ENCODE measurements around the gene G3BP1.

The G3BP1 gene

DNA sequence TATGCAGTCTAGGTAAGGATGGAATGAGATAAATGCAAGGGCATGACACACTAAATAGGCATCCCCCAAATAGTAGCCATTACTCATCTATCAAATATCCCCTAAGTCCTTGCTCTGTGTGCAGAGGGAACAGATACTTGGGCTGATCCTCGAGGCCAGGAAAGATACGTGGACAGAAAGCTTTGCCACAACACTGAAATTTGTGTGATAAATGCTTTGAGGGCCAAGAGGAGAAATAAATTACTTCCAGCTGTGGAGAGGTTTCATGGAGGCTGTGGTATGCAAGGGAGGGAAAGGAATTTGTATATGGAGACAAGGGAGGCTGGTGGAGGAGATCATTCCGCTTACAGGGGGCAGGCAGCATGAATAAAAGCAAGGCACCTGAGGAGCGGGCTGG lies 31.8 kb upstream of the G3BP1 start:
- Histone ChIP-seq H3K4me3 (ENCODE audit: low read length) (no peak overlapping the region), H3K36me3 (ENCODE audit: insufficient read depth, low read length) (peaks cover 14% of the 10 kb centered on the region), H3K9ac (ENCODE audit: low read depth, low read length) (peak overlapping the region; percentile 58; the same call in 1 of the 2 replicates), H3K27ac (ENCODE audit: low read depth, low read length) (peak overlapping the region; percentile 69), H3K27me3 (ENCODE audit: insufficient read depth, low read length) (no peaks in the 10 kb centered on the region), H3K4me1 (ENCODE audit: insufficient read depth, low read length) (peaks cover 17% of the 10 kb centered on the region), H3K9me3 (ENCODE audit: insufficient read depth, low read depth, low read length) (no peaks in the 10 kb centered on the region)
- 32% methylated on average over 4 of the region's 4 CpGs for WGBS

DNA sequence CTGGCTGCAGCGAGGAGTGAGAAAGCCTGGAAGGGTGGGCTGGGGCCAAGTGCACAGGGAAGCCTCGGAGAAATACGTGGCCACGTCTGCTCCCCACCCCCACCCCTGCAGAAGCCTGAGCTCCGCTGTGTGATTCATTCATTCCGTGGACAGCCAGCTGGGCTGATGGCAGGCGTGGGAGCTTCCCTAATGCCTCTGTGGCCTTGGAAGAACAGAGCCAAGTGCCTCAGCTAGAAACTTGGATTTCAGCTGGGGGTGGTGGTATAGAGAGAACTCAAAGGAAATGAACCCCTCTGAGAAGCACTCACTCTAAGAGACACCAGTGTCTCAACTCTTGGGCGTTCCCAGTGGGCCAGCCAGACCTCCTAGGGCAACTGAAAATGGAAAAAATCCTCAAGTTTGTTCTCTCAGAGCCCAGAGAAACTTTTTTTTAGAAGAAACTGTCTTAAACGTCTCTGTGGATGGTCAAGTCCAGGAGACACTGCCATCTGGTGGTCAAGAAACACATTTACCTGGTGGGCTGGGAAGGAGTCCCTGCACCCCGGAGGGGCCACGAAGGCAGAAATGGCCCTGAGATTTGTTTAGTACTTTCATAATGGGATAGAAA lies 31.3 kb upstream of the G3BP1 start:
- Histone ChIP-seq H3K27ac (ENCODE audit: low read depth, low read length) (peak overlapping the region; percentile 69), H3K4me1 (ENCODE audit: insufficient read depth, low read length) (peaks cover 17% of the 10 kb centered on the region), H3K4me3 (ENCODE audit: low read length) (no peak overlapping the region), H3K36me3 (ENCODE audit: insufficient read depth, low read length) (peaks cover 17% of the 10 kb centered on the region), H3K9ac (ENCODE audit: low read depth, low read length) (peak overlapping the region; percentile 58; the same call in 1 of the 2 replicates), H3K27me3 (ENCODE audit: insufficient read depth, low read length) (no peaks in the 10 kb centered on the region), H3K9me3 (ENCODE audit: insufficient read depth, low read depth, low read length) (no peaks in the 10 kb centered on the region)
- 9% methylated on average over 11 of the region's 11 CpGs for WGBS

GRCh38 chr5:151740958-151741373 lies 30.8 kb upstream of the G3BP1 start:
- H3K4me1 ChIP-seq (ENCODE audit: insufficient read depth, low read length): peaks cover 17% of the 10 kb centered on the region
- no peak overlapping the region for H3K4me3 ChIP-seq (ENCODE audit: low read length)
- no peaks in the 10 kb centered on the region for H3K27me3 ChIP-seq (ENCODE audit: insufficient read depth, low read length)
- 73% methylated on average over 2 of the region's 2 CpGs for WGBS
- no peak overlapping the region for H3K9ac ChIP-seq (ENCODE audit: low read depth, low read length)
- peaks cover 22% of the 10 kb centered on the region for H3K36me3 ChIP-seq (ENCODE audit: insufficient read depth, low read length)
- no peaks in the 10 kb centered on the region for H3K9me3 ChIP-seq (ENCODE audit: insufficient read depth, low read depth, low read length)
- no peak overlapping the region for H3K27ac ChIP-seq (ENCODE audit: low read depth, low read length)

- Histone ChIP-seq H3K4me1 (ENCODE audit: insufficient read depth, low read length) (peaks cover 17% of the 10 kb centered on the region), H3K4me3 (ENCODE audit: low read length) (no peak overlapping the region), H3K9ac (ENCODE audit: low read depth, low read length) (no peak overlapping the region), H3K36me3 (ENCODE audit: insufficient read depth, low read length) (peaks cover 27% of the 10 kb centered on the region), H3K27ac (ENCODE audit: low read depth, low read length) (no peak overlapping the region), H3K9me3 (ENCODE audit: insufficient read depth, low read depth, low read length) (no peaks in the 10 kb centered on the region), H3K27me3 (ENCODE audit: insufficient read depth, low read length) (no peaks in the 10 kb centered on the region)
- 97% methylated on average over 6 of the region's 6 CpGs for WGBS
Measured at GRCh38 chr5:151741678-151742423, 29.9 kb upstream of the G3BP1 start.

DNA sequence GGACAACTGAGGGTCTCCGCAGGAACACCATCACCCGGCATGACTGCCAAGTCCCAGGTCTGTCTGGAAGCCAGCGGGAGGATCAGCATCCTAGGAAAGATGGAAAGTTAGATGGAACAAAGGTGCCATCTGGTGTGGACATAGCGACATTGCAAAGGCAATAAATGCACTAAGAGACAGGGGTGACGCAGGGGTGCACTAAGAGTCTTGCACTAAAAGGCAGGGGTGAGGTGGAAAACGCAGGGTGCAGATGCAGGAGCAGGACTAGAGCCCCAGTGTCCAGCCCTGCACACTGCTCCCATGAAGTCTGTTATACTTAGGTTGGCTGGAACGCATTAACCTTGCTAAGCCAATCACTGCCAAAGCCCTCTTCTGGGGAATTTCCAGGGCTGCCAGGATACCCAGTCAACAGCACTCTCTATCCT lies 28.9 kb upstream of the G3BP1 start:
- no peak overlapping the region for H3K27ac ChIP-seq (ENCODE audit: low read depth, low read length)
- H3K4me1 ChIP-seq (ENCODE audit: insufficient read depth, low read length): peaks cover 17% of the 10 kb centered on the region
- H3K4me3 ChIP-seq (ENCODE audit: low read length): no peak overlapping the region
- H3K27me3 ChIP-seq (ENCODE audit: insufficient read depth, low read length): no peaks in the 10 kb centered on the region
- H3K36me3 ChIP-seq (ENCODE audit: insufficient read depth, low read length): peaks cover 27% of the 10 kb centered on the region
- WGBS: 59% methylated on average over 7 of the region's 7 CpGs
- H3K9me3 ChIP-seq (ENCODE audit: insufficient read depth, low read depth, low read length): no peaks in the 10 kb centered on the region
- no peak overlapping the region for H3K9ac ChIP-seq (ENCODE audit: low read depth, low read length)

GRCh38 chr5:151743530-151743929 lies 28.2 kb upstream of the G3BP1 start:
- Histone ChIP-seq H3K9ac (ENCODE audit: low read depth, low read length) (no peak overlapping the region), H3K27ac (ENCODE audit: low read depth, low read length) (no peak overlapping the region), H3K27me3 (ENCODE audit: insufficient read depth, low read length) (no peaks in the 10 kb centered on the region), H3K4me3 (ENCODE audit: low read length) (no peak overlapping the region), H3K36me3 (ENCODE audit: insufficient read depth, low read length) (peaks cover 27% of the 10 kb centered on the region), H3K9me3 (ENCODE audit: insufficient read depth, low read depth, low read length) (no peaks in the 10 kb centered on the region), H3K4me1 (ENCODE audit: insufficient read depth, low read length) (peaks cover 17% of the 10 kb centered on the region)
- WGBS: no CpG with 5 or more reads among the region's 1 CpG

GRCh38 chr5:151745071-151745705 lies 26.6 kb upstream of the G3BP1 start:
- Histone ChIP-seq H3K27me3 (ENCODE audit: insufficient read depth, low read length) (no peaks in the 10 kb centered on the region), H3K36me3 (ENCODE audit: insufficient read depth, low read length) (peaks cover 27% of the 10 kb centered on the region), H3K9ac (ENCODE audit: low read depth, low read length) (no peak overlapping the region), H3K9me3 (ENCODE audit: insufficient read depth, low read depth, low read length) (no peaks in the 10 kb centered on the region), H3K27ac (ENCODE audit: low read depth, low read length) (no peak overlapping the region), H3K4me3 (ENCODE audit: low read length) (no peak overlapping the region), H3K4me1 (ENCODE audit: insufficient read depth, low read length) (peaks cover 8% of the 10 kb centered on the region)
- WGBS: 88% methylated on average over 7 of the region's 7 CpGs

- Histone ChIP-seq H3K27me3 (ENCODE audit: insufficient read depth, low read length) (no peaks in the 10 kb centered on the region), H3K4me3 (ENCODE audit: low read length) (no peak overlapping the region), H3K27ac (ENCODE audit: low read depth, low read length) (no peak overlapping the region), H3K36me3 (ENCODE audit: insufficient read depth, low read length) (peaks cover 19% of the 10 kb centered on the region), H3K9me3 (ENCODE audit: insufficient read depth, low read depth, low read length) (no peaks in the 10 kb centered on the region), H3K9ac (ENCODE audit: low read depth, low read length) (no peak overlapping the region), H3K4me1 (ENCODE audit: insufficient read depth, low read length) (peaks cover under 1% of the 10 kb centered on the region; the same call in 1 of the 2 replicates)
- WGBS: 90% methylated on average over 4 of the region's 4 CpGs
Measured at GRCh38 chr5:151750121-151750520, 21.6 kb upstream of the G3BP1 start.

DNA sequence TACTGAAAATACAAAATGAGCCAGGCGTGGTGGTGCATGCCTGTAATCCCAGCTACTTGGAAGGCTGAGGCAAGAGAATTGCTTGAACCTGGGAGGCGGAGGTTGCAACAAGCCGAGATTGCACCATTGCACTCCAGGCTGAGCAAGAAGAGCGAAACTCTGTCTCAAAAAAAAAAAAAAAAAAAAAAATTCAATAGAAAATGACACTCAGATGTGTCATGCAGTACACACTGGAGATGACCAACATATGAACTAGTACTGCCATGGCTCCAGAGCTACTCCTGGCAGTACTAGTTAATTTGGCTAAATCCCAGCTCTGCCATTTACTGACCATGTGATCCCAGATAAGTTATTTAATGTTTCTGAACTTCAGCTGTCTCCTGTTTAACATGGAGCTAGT lies 20.7 kb upstream of the G3BP1 start:
- WGBS: 97% methylated on average over 4 of the region's 4 CpGs
- Histone ChIP-seq H3K9me3 (ENCODE audit: insufficient read depth, low read depth, low read length) (no peaks in the 10 kb centered on the region), H3K27ac (ENCODE audit: low read depth, low read length) (no peak overlapping the region), H3K4me1 (ENCODE audit: insufficient read depth, low read length) (peaks cover 5% of the 10 kb centered on the region), H3K9ac (ENCODE audit: low read depth, low read length) (no peak overlapping the region), H3K27me3 (ENCODE audit: insufficient read depth, low read length) (no peaks in the 10 kb centered on the region), H3K36me3 (ENCODE audit: insufficient read depth, low read length) (peaks cover 12% of the 10 kb centered on the region), H3K4me3 (ENCODE audit: low read length) (no peak overlapping the region)

DNA sequence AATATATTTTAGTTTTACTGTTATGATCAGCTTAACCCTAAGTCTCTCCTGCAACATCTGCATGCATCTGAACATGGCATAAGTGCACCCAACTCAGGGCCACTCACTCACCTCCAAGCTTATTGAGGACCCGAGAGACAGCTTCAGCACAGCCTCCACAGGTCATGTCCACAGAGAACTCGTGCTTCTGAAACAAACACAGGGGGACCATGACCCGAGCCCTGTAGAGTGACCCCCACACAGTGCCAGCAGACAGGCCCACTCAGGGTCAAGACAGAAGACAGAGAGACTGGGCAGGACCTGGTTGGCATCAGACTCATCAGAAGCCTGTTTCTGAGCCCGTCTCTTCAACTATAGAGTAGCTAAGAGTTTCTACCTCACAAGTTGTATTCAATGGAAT lies 20.2 kb upstream of the G3BP1 start:
- no peak overlapping the region for H3K9ac ChIP-seq (ENCODE audit: low read depth, low read length)
- WGBS: 95% methylated on average over 4 of the region's 4 CpGs
- H3K9me3 ChIP-seq (ENCODE audit: insufficient read depth, low read depth, low read length): no peaks in the 10 kb centered on the region
- H3K4me1 ChIP-seq (ENCODE audit: insufficient read depth, low read length): peaks cover 5% of the 10 kb centered on the region
- 0 out of 2 replicates have a peak, but pooled peaks cover 8% of the 10 kb centered on the region for H3K36me3 ChIP-seq (ENCODE audit: insufficient read depth, low read length)
- no peak overlapping the region for H3K4me3 ChIP-seq (ENCODE audit: low read length)
- no peaks in the 10 kb centered on the region for H3K27me3 ChIP-seq (ENCODE audit: insufficient read depth, low read length)
- no peak overlapping the region for H3K27ac ChIP-seq (ENCODE audit: low read depth, low read length)

GRCh38 chr5:151755383-151755782 lies 16.4 kb upstream of the G3BP1 start:
- no peak overlapping the region for H3K27ac ChIP-seq (ENCODE audit: low read depth, low read length)
- H3K4me1 ChIP-seq (ENCODE audit: insufficient read depth, low read length): peaks cover 26% of the 10 kb centered on the region
- no peaks in the 10 kb centered on the region for H3K27me3 ChIP-seq (ENCODE audit: insufficient read depth, low read length)
- H3K36me3 ChIP-seq (ENCODE audit: insufficient read depth, low read length): 0 out of 2 replicates have a peak, but pooled peaks cover 8% of the 10 kb centered on the region
- 80% methylated on average over 3 of the region's 3 CpGs for WGBS
- no peaks in the 10 kb centered on the region for H3K9me3 ChIP-seq (ENCODE audit: insufficient read depth, low read depth, low read length)
- no peak overlapping the region for H3K4me3 ChIP-seq (ENCODE audit: low read length)
- no peak overlapping the region for H3K9ac ChIP-seq (ENCODE audit: low read depth, low read length)

All from HUES64 (cell line).